AG10803 (cell line): Measurements from ENCODE around the gene AP3D1.

Experiments
- DNase-seq: peaks from one replicate; pipeline ENCODE4 v3.0.0; 2010; ENCODE audit warnings: low read depth
- H3K4me3 ChIP-seq: 2 replicates; pipeline ENCODE4 v1.5.1; 2011; ENCODE audit warnings: mild to moderate bottlenecking, low read length, control low read depth
- CTCF ChIP-seq: conservative IDR thresholded peaks from 2 replicates; pipeline ENCODE4 v1.5.1; 2011; ENCODE audit warnings: mild to moderate bottlenecking, low read length, control low read depth, inconsistent platforms

The AP3D1 gene

GRCh38 chr19:2109046-2109864, 42.1 kb downstream of the AP3D1 start:
- H3K4me3 ChIP-seq: no peak overlapping the region
- DNase-seq: no peak
- TF ChIP-seq CTCF: no peak

GRCh38 chr19:2108251-2109016, 42.9 kb downstream of the AP3D1 start:
- no peak overlapping the region for H3K4me3 ChIP-seq
- DNase-seq: no peak
- TF ChIP-seq CTCF: no peak

GRCh38 chr19:2103045-2103707, 48.2 kb downstream of the AP3D1 start:
- TF ChIP-seq CTCF: no peak
- H3K4me3 ChIP-seq: no peak overlapping the region
- DNase-seq: no peak

GRCh38 chr19:2101417-2102335, 49.7 kb downstream of the AP3D1 start:
- DNase-seq: no peak
- H3K4me3 ChIP-seq: no peak overlapping the region
- TF ChIP-seq CTCF: no peak

- no peak for TF ChIP-seq CTCF
- no peak for DNase-seq
- no peak overlapping the region for H3K4me3 ChIP-seq
Observed at GRCh38 chr19:2100719-2101061, 50.7 kb downstream of the AP3D1 start.

- TF ChIP-seq CTCF: no peak
- H3K4me3 ChIP-seq: no peak overlapping the region
- no peak for DNase-seq
Observed at GRCh38 chr19:2099937-2100718, 51.2 kb downstream of the AP3D1 start.
